Urothelium cell line (cell line): ENCODE results near the gene FBXL13.
"Not testable (repeated sequence)": the region's sequence is repeated elsewhere in the genome, so short reads cannot be mapped to it uniquely, and the experiment has no call there.

Experiments
- DNase-seq: peaks from one replicate; pipeline ENCODE4 v3.0.0; 2011; ENCODE audit warnings: low spot score, mixed read lengths
- FAIRE-seq: peaks from 2 replicates; lab custom pipeline; 2011; peaks lifted over from hg19 to GRCh38; lab: Jason Lieb, UNC

The FBXL13 gene

DNA sequence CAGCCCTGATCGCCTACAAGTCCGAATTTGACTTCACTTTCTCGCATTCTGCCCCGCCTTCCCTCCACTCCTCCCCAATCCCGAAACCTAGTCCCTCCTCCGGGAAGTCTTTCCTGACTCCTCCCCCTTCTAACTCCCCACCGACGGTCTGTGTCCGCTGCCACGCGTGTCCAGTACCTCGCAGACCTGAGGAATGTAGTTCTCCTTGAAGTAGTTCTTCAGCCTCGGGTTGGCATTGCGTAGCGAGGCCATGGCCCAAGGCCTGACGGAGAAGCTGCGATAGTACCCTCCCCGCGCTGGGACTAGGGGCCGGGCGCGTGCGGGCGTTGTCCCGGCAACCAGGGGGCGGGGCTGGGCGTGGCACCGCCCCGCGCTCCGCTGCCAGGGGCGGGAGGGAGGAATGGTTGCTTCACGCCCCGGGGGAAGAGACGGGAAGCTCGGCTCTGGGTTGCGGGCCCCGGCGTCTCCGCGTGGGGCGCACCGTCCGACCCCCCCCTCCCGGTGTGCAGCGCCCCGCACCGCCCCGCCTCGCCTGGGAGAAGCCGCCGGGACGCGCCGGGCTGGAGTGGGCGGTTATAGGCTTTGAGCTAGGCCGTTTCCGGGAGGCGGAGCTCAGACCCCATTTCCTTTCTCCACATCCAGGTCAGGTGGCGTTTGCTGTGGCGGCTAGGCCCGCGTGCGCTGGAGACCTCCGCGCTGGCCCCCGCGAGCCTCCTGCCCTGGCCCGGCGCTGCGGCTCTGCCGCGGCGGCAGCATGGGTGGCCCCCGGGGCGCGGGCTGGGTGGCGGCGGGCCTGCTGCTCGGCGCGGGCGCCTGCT, at the start of gene FBXL13, which contains the start of gene ARMC10:
FBXL13 (minus strand) TSS at position 278 of the 818 bp plus-strand sequence.
ARMC10 (plus strand) TSS at position 622 of the 818 bp plus-strand sequence; CDS start at position 755, 133 bp downstream.
- DNase-seq (peak; percentile 98), FAIRE-seq (peak; percentile 99)

DNA sequence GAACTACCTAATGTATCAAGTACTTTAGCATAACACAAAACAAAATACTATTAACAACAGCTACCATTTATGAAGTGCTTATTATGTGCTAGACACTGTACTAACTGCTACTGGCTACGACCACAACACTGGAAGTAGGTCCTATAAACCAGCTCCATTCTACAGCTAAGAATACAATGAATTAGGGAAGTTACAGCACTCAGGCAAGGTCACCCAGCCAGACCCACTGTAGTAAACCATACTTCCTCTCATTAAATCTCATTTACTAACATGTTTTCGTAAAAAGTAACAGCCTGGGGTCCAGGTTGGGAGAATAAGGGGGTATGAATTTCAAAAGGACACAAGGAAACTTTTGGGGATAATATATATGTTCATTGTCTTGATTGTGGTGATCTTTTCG, 48.9 kb upstream of the FBXL13 start:
- no peak for FAIRE-seq

DNA sequence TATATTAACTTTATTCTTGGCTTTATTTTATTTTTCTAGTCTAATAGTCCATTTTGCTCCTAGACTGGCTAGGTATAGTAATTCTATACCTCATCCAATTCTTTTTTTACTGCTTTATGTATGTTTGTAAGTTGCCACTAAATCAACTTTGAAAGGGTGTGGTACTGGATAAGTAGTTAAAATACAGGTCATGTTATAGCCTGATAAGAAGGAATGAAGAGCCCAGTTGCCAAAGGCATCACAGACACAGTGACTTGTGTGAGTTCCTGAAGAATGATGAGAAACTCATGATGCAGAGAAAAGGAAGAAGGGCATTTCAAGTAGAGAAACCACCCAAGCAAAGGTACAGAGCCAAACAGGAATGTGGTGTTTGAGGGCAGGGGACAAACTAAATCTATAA, 47.0 kb upstream of the FBXL13 start:
- FAIRE-seq (no peak), DNase-seq (no peak)

More for the DNA sequence above, 48.9 kb upstream of the FBXL13 start:
- no peak for DNase-seq

DNA sequence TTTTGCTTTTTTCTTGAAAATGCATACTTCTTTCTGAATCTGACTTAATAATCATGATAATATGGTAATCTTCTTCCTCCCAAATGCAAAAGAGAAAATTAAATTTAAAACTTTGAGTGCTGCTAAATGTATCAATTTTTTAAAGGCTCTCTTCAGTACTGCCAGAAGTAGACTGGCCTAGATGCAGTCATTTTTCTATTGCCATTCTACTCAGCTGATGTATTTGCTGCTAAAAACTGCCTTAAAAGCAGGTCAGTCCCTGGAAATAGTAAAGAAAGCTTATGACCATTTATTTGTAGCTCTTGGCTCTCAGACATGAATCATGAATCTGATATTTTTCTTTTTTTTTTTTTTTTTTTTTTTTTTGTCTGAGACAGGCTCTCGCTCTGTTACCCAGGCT, 45.8 kb upstream of the FBXL13 start:
- DNase-seq (no peak), FAIRE-seq (no peak)

DNA sequence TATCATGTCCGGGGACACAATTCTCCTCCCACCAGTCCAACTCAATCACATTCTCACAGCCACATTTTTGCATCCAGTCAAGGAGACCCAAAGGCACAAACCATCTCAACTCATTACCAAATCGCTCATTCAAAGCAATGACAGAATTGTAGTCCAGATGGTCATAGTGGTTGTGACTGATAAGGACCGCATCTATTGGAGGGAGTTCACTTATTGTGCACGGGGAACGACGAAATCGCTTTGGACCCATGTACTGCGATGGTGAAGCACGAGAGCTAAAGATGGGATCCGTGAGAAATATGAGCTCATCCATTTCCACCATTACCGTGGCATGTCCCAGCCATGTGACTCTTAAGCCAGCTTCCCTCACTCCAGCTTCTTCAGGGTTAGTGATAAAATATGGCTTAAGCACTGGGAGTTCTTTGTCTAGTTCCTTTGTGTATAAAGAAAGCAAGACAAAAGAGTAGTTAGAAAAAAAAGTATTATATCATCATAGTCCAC, 45.2 kb upstream of the FBXL13 start:
- FAIRE-seq, result no peak
- no peak for DNase-seq

DNA sequence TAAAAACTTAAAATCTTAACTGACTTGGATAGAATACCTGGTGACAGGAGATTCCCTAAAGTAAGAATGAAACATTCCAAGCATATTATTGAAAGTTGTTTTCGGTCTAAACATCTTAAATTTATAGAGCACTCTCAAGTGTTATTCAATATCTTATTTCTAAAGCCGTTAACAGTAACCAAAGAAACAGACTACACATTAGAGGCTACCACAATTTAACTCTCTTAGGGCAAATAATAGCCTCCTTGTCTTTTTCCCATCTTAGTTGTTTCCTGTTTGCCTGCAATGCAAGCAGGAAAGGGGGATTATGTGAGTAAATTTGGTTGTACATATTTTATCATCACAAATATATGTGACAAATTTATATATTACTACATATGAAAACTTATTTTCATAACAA, 42.9 kb upstream of the FBXL13 start:
- FAIRE-seq, result no peak

DNA sequence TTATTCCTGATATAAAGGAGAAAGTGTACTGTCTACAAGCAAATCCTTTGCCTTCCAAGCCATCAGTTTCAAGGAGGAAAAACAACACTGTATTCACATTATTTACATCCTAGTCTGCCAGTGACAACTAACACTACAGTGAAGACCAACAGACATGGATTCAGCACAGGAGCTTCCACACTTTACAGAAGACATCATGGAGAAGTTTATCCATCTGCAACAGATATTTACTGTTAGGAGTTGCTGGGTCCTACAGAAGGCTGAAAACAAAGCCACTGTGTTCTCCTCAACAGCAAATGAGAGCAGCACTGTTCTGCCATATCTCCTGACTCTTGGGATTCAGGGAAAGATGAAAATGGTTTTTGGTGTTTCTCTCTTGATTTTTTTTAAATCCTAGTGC, 42.4 kb upstream of the FBXL13 start:
- FAIRE-seq (no peak), DNase-seq (no peak)

More for the DNA sequence above, 42.9 kb upstream of the FBXL13 start:
- no peak for DNase-seq

DNA sequence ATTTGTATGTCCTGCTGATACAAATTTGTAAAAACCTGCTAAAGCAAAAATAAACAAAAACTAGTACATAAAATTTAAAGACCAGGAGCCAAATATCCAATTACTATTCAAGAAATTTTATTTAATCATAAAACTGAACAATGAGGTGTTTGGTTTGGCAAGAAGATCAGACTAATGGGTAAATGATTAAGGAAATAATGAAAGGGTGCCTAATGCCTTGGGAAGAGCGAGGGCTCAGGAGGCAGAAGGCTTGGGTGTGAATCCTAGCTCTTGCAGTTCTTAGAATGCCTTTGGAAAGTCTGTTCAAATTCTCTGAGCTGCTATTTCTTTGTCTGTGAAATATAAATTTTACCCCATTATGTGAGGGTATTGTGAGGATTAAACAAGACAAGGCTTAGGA, 41.9 kb upstream of the FBXL13 start:
- DNase-seq (no peak), FAIRE-seq (no peak)

DNA sequence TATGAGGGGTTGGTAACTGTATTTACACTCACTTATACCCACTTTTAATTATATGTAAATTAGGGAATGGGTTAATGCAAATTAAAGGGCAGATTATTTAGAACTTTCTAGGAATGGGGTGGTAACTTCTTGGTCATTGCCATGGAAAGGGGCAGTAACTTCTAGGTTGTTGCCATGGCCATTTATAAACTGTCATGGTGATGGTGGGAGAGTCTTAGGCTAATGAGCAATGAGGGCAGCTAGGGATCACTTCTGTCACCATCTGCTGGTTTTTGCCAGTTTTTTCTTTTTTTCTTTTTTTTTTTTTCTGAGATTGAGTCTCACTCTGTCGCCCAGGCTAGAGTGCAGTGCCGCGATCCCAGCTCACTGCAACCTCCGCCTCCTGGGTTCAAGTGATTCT, 41.2 kb upstream of the FBXL13 start:
- FAIRE-seq, result no peak

DNA sequence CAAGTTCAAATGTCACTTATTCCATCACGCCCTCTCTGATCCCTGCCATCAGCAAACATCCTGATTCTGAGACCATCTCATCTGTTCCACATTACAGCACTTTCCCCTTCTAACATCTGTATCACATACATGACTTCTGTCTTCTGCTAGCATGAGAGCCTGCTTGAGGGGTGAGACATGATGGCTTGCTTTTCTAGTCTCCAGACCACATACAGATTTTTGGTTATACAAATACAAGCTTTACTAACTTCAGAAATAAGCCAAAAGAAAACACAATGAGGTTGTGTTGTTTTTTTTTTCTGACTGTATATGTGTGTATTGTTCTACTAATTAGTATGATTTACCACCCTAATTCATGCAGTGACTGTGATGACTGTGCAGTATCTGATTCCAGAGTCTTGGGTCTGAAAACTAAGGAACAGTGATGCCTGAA, 40.0 kb upstream of the FBXL13 start:
- no peak for FAIRE-seq

More for the DNA sequence above, 41.2 kb upstream of the FBXL13 start:
- no peak for DNase-seq

DNA sequence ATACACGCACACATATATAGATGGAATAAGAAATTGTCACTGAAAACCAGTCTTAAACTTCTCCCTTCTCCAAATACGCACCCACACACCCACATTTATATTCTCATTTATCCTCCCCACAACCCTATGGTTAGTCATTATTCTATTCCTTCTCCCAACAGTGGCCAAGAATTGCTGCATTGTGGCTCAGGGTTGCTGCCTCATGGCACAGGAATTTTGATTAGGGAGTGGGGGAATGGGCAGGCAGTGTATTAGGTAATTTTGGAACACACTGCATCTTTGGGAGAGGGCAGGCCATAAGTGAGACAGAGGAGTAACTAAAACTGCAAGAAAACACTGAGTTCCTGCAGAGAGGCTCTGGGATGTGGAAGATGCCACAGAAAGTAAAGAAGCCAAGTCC, 38.6 kb upstream of the FBXL13 start:
- peak; percentile 96 for FAIRE-seq
- DNase-seq, result peak; percentile 94

More for the DNA sequence above, 40.0 kb upstream of the FBXL13 start:
- DNase-seq, result no peak

DNA sequence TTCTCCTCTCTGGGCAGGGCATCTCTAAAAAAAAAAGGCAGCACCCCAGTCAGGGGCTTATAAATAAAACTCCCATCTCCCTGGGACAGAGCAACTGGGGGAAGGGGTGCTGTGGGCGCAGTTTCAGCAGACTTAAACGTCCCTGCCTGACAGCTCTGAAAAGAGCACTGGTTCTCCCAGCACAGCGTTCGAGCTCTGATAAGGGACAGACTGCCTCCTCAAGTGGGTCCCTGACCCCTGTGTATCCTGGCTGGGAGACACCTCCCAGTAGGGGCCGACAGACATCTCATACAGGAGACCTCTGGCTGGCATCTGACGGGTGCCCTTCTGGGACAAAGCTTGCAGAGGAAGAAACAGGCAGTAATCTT, 32.1 kb upstream of the FBXL13 start:
- not testable (repeated sequence) for FAIRE-seq

DNA sequence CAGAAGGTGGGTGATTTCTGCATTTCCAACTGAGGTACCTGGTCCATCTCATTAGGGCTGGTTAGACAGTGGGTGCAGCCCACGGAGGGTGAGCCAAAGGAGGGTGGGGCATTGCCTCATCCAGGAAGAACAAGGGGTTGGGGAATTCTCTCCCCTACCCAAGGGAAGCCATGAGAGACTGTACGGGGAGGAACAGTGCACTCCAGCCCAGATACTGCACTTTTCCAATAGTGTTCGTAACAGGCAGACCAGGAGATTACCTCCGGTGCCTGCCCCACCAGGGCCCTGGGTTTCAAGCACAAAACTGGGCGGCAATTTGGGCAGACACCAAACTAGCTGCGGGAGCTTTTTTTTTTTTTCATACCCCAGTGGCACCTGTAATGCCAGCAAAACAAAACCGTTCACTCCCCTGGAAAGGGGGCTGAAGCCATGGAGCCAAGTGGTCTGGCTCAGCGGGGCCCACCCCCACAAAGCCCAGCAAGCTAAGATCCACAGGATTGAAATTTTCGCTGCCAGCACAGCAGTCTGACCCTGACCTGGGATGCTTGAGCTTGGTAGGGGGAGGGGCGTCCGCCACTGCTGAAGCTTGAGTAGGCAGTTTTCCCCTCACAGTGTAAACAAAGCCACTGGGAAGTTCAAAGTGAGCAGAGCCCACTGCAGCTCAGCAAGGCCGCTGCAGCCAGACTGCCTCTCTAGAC, 31.6 kb upstream of the FBXL13 start:
- no peak for FAIRE-seq
- no peak for DNase-seq

More for the DNA sequence above, 32.1 kb upstream of the FBXL13 start:
- DNase-seq, result not testable (repeated sequence)

DNA sequence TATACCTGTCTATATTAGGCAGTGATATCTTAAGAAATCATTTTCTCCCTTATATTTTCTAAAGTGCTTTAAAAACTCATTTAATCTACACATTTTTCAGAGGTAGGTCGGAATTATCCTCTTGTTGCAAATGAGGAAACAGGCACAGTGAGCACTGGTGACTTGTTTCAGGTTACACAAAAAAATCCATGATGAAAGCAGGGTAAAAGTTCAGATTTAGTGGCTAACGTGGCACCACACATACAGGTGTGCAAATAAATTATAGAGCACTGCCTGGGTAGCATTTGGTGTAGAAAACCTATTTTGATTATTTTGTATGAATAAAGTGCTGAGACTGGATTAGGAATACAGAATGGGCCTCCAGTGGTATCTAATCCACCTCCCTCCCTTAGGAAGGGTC, 26.9 kb upstream of the FBXL13 start:
- DNase-seq (no peak), FAIRE-seq (no peak)

DNA sequence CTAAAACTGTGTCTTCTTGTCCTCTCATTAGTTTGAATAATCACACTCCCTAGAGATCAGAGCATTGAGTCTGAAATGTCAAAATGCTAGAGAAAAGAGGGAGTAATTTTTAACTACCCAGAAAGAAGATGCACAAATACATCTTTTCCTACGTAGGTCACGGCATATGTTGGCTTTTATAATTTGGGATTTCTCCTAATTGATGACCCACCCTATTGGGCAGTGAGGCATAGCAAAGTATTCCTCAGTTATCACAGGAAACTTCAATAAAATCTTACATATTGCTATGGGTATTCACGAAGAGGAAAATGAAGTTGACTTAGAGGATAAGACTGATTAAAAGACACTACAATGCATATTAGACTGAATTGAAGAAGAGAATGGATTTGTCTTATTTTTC, 25.8 kb upstream of the FBXL13 start:
- FAIRE-seq, result no peak
- no peak for DNase-seq

DNA sequence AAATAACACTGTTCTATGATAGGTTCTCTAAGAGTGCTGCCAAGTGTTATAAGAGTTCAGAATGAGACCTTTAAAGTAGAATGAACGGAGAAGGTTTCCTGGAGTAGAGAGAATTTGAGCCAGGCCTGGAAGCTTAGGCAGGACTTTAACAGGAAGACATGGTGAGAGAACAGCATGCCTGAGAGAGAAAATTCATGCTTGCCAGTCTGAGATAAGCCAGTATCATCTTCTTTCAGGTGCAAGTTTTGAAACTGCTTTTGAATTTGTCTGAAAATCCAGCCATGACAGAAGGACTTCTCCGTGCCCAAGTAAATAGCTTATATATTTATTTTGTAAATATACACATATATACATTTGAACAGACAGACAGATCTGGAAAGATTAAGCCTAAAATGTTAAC, 22.4 kb upstream of the FBXL13 start:
- FAIRE-seq (no peak), DNase-seq (no peak)

DNA sequence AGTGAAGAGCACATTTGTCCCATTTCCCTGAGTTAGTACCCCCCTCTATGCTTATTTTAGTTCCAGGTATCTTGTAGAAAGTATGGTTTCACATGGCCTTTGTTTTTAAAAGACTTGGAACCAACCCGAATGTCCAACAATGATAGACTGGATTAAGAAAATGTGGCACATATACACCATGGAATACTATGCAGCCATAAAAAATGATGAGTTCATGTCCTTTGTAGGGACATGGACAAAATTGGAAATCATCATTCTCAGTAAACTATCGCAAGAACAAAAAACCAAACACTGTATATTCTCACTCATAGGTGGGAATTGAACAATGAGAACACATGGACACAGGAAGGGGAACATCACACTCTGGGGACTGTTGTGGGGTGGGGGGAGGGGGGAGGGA, 21.0 kb upstream of the FBXL13 start:
- FAIRE-seq, result not testable (repeated sequence)

DNA sequence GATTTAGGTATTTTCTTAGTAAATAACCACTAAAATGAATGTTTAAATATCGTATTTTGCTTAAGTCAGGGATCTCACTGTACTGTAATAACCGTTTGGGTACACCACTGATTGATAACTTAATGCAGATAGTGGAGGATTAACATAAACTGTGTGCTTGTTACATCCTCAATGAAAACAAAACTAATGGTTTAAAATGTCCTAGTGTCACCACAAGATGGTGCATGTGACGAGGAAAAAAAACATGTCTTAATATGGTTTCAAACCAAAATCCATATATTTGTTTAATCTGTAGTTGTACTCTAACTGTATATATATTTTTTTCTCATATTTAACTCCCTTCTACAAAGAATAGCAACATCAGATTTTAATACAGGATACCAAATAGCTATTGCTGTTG, 19.5 kb upstream of the FBXL13 start:
- FAIRE-seq, result no peak
- no peak for DNase-seq

More for the DNA sequence above, 21.0 kb upstream of the FBXL13 start:
- DNase-seq, result not testable (repeated sequence)

DNA sequence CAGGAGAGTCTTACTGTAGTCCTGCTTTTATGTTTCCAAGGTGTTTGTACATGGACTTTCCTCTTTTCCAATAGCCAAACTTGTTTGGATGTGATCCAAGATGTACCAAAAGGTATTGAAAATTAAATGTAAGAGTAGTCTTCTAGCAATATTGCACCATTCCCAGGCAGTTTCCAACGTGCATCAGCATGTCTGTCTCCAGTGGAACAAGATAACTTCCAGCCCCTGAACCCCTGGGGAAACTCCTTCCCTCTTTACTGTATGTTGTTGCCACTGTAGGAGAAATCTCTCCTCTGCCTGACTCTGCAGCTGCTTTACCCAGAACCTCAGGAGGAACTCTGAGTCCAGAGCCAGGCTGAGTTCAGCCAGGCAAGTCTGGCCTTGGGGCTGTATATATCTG, 18.8 kb upstream of the FBXL13 start:
- DNase-seq (no peak), FAIRE-seq (no peak)

DNA sequence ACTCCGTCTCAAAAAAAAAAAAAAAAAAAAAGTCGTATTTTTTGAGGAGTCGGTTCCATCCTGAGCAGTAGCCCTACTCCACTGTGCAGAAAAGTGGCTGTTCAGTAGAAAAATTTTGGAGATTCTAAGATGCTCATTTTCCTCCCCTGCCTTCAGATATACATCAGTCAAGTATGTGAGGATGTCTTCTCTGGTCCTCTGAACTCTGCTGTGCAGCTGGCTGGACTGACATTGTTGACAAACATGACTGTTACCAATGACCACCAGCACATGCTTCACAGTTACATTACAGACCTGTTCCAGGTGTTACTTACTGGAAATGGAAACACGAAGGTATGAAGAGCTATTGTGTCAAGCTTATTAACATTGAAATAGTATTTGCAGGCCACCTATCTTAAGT, 17.7 kb upstream of the FBXL13 start:
- peak; percentile 81 for FAIRE-seq
- not testable (repeated sequence) for DNase-seq

DNA sequence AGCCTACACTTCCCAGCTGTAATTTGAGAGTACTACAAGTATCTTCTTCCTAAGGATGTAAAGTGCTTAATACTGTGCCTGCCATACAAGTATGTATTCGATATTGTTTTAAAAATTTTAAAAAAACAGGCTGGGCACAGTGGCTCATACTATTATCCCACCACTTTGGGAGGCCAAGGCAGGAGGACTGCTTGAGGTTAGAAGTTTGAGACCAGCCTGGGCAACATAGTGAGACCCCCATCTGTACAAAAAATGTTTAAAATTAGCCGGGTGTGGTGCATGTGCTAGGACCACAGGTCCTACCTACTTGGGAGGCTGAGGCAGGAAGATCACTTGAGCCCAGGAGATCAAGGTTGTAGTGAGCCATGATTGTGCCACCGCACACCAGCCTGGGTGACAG, 8.6 kb upstream of the FBXL13 start:
- FAIRE-seq, result no peak
- no peak for DNase-seq

DNA sequence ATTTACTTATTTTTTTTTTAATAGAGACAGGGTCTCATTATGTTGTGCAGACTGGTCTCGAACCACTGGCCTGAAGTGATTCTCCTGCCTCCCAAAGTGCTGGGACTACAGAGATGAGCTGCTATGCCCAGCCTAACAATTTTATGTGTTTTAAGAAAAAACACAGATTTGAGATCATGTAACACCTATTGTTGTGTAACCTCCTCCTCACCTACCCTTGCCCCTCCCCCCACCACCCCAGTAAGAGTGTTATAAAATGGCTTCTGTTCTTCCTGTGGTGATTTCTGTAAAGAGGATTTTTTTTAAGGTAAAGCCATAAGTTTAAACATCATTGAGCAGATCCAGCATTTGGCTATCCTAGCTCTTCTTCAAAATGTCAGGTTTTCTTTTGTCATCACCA, 7.9 kb upstream of the FBXL13 start:
- DNase-seq (no peak), FAIRE-seq (no peak)
